A549 (cell line): Measurements from ENCODE around the gene ADPRS.

Experiments used
- CTCF ChIP-seq: fragments of >200 bp; sonication (Bioruptor Twin); formaldehyde crosslinking; IDR thresholded peaks from 3 replicates; pipeline ENCODE4 v1.5.1; 2016
- ELK1 ChIP-seq: fragments of 150-350 bp; IDR thresholded peaks from 2 replicates; pipeline ENCODE4 v1.6.1; 2014; ENCODE audit warnings: low read depth, mild to moderate bottlenecking, low read length
- EP300 ChIP-seq, 2 experiments: fragments of >200 bp; sonication (Bioruptor Twin); formaldehyde crosslinking; IDR thresholded peaks; 2 replicates in 1 of 2; 3 replicates in 1 of 2; pipeline ENCODE4 v1.6.1; 2016 to 2017
- POLR2A ChIP-seq: IDR thresholded peaks from 2 replicates; pipeline ENCODE4 v1.6.1; 2012; ENCODE audit warnings: mild to moderate bottlenecking, low read length
- RAD21 ChIP-seq, 2 experiments: fragments of >200 bp in 1 of 2; sonication (Bioruptor Twin) in 1 of 2; formaldehyde crosslinking in 1 of 2; IDR thresholded peaks in 1 of 2; conservative IDR thresholded peaks in 1 of 2; 2 replicates in 1 of 2; 3 replicates in 1 of 2; pipeline ENCODE4 v1.6.1; 2012 to 2018; ENCODE audit warnings: inconsistent platforms in 1 of 2
- RARB ChIP-seq: fragments of 250-450 bp; sonication (Bioruptor Pico); IDR thresholded peaks from 2 replicates; pipeline ENCODE4 v1.8.0; 2021; ENCODE audit warnings: mild to moderate bottlenecking, moderate library complexity
- USF2 ChIP-seq: fragments of 450-650 bp; IDR thresholded peaks from 2 replicates; pipeline ENCODE4 v1.6.1; 2014; ENCODE audit warnings: antibody characterized with exemption

GRCh38 chr1:36062315-36062714 is 26.4 kb upstream of the ADPRS start:
- TF ChIP-seq CTCF: no peak
- no peak for TF ChIP-seq RAD21 (conservative IDR thresholded peaks at IDR 0.05 in 1 of 2, IDR thresholded peaks at IDR 0.05 in 1 of 2)
- no peak for TF ChIP-seq ELK1
- TF ChIP-seq RARB (CRISPR knock-in tag): no peak
- TF ChIP-seq POLR2A: no peak
- TF ChIP-seq EP300 (IDR thresholded peaks at IDR 0.05): no peak
- no peak for TF ChIP-seq USF2
